Neural cell (in vitro differentiated cells): ENCODE measurements around the gene APOL4.

ENCODE experiments used
- CTCF ChIP-seq: fragments of 450-650 bp; IDR thresholded peaks from 2 replicates; pipeline ENCODE4 v1.5.1; 2014; ENCODE audit warnings: antibody characterized with exemption, mild to moderate bottlenecking, moderate library complexity; ENCODE audit not compliant: poor library complexity, severe bottlenecking
- EP300 ChIP-seq: fragments of 450-650 bp; conservative IDR thresholded peaks from 2 replicates; pipeline ENCODE4 v1.6.1; 2014; ENCODE audit warnings: antibody characterized with exemption, mild to moderate bottlenecking, moderate library complexity; ENCODE audit not compliant: poor library complexity, severe bottlenecking
- MXI1 ChIP-seq: fragments of 450-650 bp; conservative IDR thresholded peaks from 2 replicates; pipeline ENCODE4 v1.6.1; 2014; ENCODE audit warnings: antibody characterized with exemption, mild to moderate bottlenecking; ENCODE audit not compliant: poor library complexity, severe bottlenecking

GRCh38 chr22:36166518-36167220, 34.9 kb downstream of the APOL4 start:
- TF ChIP-seq CTCF (no peak), EP300 (no peak), MXI1 (no peak)
